NCI-H510A treated with DMSO at 0.1 percent for 48 hours (cell line): ENCODE results near the gene SERTAD4.

Experiments used
- DNase-seq: peaks from one replicate; lab custom pipeline; 2025; lab: John Stamatoyannopoulos, UW

SERTAD4 gene

DNA sequence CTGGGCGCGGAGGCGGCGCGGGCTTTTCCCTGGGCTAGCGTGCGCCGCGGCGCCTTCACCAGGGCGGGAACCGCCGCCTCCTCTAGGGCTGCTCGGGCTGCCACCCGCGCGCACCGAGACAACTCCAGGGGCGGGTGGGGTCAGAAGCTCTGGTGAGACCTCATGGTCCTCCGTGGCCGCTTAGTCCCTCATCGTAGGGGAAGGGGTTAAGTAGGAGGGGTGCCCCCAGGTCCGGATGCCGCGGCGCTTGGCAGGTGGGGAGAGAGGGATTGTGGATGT is 559 bp downstream of the SERTAD4 start:
- DNase-seq = peak; percentile 45

DNA sequence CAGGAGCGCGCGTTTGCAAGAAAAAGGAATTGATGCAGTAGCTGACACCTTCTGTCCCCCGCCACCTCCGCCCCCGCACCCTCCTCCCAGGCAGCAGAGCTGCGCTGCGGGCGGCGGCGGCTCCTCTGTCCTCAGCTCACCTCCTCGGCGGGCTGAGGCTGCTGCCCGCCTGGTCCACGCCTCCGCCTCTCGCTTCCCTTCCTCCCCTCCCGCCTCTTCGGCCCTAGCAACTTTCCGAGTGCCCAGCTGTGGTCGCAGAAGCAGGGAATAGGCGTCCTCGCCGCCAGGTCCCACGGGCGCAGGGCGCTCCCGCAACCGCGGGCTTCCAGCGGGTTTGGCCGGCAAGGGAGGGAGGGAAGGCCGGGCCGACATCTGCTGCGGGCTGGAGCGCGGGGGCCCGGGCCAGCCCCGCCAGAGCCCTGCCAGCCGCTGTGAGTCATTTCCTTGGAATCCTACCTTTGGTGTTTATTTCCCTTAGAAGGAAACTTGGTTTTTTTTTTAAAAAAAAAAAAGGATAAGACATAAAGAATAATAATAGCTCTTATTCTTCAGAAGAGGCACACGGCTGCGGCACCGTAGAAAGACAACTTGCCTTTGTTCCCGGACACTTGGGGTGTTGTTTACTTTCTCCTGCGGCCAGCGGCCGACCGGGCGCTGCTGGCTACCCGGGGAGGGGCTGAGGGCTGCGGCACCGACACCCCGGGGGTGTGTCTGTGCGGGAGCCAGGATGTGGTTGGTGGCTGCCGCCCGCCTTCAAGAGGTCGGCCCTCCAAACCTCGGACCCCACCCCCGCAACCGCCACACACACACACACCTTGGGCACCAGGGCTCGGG is 1.1 kb downstream of the SERTAD4 start:
- peak; percentile 54 for DNase-seq

DNA sequence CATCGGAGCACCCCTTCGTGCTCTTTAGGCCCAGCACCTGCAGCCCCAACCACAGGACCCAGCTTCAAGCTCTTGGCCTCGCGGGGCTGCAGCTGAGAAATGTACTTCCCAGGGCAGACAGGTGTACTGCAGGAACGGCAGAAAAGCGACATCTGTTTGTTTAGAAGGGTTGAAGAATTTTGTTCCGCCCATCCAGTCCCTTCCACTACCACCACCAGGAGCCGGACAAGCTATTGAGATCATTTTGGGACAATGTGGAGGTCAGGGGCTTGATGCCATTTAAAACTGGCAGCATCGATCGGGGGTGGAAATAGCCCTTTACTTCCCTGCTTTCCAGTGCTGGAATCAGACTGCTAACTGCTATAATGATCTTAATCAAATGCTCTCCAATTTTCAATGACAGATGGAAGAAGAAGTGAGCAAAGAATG is 1.7 kb downstream of the SERTAD4 start:
- no peak for DNase-seq

- no peak for DNase-seq
These were observed 2.9 kb downstream of the SERTAD4 start for GRCh38 chr1:210235363-210236053.

DNA sequence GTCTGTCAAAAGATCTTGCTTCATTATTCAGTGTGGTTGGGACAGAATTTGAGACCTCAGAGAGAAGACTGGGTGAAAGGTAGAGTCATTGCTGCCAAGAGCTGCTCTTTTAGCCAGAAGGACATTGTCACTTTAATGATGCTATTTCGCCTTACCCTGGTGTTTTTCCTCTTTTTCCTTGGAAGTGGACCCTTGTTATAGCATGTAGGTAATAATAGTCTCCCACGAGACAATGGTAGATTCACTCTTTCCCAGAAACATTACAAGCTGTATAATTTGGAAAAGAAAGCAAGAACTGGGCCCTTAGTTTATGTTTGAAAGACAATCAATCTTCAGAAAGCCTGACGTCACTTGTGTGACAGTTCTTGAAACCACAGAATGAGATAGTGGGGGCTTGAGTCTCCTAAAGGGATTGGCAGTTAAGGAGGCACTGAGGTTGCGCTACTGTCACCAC is 3.8 kb downstream of the SERTAD4 start:
- no peak for DNase-seq

DNA sequence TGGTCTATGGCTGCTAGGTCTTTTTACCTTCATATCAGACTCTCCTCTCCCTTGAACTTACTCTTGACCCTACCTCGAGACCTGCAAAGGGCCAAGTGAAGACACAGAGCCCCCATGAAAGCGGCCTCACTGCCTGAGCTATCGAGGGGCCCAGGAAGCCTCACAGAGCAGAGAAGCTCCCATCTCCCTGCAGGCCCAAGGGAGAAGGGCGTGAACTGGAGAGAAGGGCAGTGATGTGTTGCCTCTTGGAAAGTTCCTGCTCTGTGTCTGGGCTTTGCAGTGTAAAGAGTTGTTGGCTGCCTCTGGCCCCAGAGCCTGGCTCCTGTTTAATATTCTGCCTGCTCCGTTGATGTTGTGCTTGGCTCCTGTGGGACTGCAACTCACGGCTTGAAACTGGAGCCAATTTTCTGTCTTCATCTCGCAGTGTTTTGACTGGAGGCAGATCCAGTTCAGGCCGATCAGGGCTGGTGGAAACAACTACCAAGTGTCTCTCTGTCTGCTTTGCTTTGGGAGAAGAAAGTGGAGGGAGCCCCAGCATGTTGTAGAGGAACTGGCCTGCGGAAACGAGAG is 4.3 kb downstream of the SERTAD4 start:
- no peak for DNase-seq

DNA sequence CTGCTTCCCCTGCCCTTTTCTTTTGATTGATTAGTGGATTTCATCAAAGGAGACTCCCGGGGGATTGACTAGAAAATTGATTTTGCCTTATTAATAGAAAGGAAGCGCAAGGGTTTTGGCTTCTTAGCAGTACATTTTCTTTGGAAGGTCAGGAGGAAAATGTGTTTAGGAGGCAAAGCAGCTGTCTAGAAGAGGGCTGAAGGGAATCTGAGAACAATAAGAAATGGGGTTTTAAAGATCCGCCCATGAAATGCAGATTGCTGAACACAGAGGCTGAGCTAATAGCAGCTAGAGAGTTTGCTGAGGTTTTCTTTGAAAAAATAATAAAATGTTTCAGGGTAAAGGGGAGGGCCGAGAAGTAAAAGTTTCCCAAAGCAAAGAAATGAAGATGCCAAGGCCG is 4.9 kb downstream of the SERTAD4 start:
- DNase-seq = no peak

- no peak for DNase-seq
These were observed 5.4 kb downstream of the SERTAD4 start for GRCh38 chr1:210237981-210238380.

DNA sequence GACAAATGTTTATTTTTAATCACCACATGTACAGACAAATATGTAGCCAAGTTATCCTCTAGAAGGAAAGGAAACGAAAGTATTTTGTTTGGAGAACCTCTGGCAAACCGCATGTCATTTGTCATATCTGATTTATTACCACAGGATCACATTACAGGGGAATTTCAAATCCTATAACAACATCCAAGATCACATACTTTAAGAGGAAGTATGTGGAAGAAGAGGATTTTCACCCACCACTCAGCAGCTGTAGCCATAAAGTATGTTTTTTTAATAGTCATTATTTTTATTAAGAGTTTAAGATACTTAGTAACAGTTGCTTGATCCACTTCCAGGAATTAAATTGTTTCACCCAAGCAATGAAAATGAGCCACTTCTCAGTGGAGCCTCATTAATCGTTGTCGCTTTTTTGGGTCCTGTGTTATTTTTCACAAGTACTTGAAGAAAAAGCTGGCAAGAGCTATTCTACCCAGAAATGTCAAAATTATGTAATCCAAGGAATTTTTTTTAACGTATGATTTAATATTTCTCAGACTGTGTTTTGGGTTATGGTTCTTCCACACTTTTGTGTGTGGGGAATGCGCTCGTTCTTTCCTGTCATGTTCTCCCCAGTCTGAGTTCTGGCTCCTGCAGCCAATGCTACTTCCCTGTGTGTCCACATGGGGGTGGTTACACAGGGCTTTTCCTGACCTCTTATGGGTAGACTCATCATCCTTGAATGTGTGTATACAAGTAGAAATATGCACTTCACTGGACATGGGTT is 6.9 kb downstream of the SERTAD4 start:
- no peak for DNase-seq

DNA sequence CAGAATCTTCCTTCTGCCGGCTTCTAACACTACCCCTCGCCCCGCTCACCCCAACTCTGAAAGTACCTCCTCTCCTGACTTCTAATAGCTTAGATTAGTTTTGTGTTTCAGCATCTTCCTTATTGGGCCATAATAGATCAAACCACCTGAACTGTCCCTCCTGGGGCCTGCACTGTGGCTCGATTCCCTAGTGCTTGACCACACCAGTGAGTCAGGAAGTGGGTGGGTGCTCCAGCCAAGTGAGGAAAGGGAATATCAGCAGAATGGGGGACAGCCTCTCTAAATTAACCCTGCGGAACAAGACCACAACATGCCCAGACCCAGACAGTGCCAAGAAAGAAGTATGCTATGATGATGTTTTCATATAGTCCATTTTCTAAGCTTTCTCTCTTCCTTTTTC is 8.5 kb downstream of the SERTAD4 start:
- no peak for DNase-seq

DNA sequence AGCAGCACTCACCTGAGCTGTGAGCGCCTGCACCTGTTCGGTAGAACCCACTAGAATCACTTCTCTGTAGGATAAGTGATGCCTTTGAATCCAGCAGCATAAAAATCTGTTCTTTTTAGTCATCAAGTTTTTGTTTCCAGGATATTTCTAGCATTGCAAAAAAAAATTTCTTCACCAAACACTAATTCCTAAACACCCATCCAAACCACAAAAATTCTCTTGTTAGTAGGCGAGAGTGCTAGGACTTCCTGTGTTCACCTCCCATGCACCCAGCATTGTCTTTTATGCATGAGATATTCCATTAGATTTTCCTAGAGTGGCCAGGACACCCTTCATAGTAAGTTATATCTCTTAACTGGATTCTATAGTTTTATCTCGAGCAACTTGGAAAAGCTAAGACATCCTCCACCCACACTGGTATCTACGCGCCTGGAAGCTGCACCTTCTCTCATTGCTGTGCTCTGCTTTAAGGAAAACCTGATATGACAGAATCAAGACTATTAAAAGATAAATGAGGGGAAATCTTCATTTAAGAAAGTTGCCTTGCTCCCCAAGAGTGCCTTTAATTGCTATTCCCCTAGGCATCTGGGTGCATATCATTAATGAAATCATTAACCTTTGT is 12.3 kb downstream of the SERTAD4 start:
- DNase-seq = no peak

DNA sequence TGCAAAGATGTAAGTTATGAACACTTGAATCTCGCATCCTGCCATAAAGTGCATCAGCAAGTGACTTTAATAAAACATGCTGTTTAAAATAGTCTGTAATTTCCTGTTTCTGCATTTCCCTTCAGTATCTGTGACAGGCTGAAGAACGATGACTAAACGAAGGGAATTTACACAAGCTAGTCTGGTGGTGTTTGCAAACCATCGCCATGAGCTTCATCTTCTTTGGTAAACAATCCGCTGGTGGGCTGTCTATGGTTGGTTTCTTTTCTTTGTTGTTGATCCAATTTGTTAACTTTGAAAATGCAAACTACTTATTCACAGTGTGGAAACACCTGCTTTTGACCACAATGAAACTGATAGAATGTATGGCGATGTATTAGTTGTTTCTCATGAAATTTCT is 13.9 kb downstream of the SERTAD4 start:
- no peak for DNase-seq

GRCh38 chr1:210248341-210248740 is 15.7 kb downstream of the SERTAD4 start:
- DNase-seq = no peak

GRCh38 chr1:210250665-210250997 is 18.0 kb downstream of the SERTAD4 start:
- DNase-seq = peak; percentile 71

GRCh38 chr1:210250998-210251679 is 18.5 kb downstream of the SERTAD4 start:
- peak; percentile 98 for DNase-seq

GRCh38 chr1:210251680-210252490 is 19.3 kb downstream of the SERTAD4 start:
- DNase-seq = peak; percentile 42

DNA sequence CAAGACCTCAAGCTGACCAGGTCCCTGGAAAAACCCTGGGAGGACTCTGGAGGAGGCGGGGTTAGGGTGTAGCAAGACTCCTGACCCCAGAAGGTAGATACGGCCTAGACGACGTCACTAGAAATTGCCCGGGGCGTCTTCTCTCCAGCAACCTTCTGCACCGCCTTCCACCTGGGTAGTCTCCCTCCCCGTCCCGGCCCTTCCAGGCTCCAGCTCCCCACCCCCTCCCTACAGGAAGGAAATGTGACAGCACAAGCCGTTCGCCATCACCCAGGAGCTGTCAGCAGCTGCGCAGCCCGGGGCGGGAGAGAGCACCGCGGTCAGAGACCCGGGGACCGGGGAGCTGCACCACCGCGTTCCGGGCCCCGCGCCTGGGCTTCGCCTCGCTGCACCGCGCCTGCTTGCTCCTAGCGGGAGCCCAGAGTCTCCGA is 20.0 kb downstream of the SERTAD4 start:
- DNase-seq = peak; percentile 89

DNA sequence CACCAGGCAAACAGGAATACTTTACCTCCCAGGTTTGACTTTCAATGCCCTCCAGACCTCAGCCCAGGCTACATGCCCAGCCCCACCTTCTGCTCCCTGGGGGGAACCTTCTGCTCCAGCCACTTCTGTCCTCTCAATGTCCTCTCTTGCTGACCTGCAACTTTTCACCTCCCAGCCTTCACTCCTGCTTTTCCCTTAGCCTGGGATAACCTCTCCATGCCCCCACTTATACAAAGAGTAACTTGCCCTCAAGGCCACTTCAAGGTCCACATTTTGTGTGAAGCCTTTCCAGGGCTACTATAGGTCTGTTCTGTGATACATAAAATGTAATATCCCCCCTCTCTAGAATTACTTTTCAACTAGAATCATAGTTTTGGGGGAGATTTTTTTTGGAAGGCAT is 21.7 kb downstream of the SERTAD4 start:
- no peak for DNase-seq

GRCh38 chr1:210257698-210258529 is 25.3 kb downstream of the SERTAD4 start:
- DNase-seq = no peak

DNA sequence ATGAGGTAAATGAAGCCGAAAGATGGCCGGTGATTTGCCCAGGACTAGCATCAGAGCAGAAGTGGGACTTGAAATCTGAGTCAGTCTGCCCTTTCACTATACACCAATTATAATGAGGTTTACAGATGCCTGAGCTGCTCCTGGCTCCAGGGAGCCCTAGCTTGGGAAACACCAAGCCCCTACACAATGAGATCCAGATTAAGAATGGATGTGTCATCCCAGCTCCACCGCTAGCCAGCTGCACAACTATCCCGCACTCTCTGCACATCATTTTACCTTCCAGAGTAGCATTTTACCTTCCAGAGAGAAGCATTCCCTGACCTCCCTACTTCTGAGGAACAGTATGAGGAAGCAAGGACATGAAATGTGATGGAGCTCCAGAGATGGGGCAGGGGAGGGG is 27.0 kb downstream of the SERTAD4 start:
- no peak for DNase-seq
